Measurements from ENCODE around the gene PALLD. TPM values are rescaled to one million over a fixed set of nuclear protein-coding genes. Genes with fewer than 3 reads are reported as not detected.

PALLD gene
- total RNA-seq, 2 experiments from 2014 or later = 0.49 to 0.78 TPM

- Histone ChIP-seq H3K36me3 (ENCODE audit: insufficient read depth, low read length) (no peaks in the 10 kb centered on the region), H3K4me3 (ENCODE audit: low read length) (no peak overlapping the region), H3K27me3 (ENCODE audit: control insufficient read depth in 1 of 2, insufficient read depth in 2 of 2, low read length in 2 of 2) (no peaks in the 10 kb centered on the region), H3K9me3 (ENCODE audit: control insufficient read depth in 1 of 2, insufficient read depth in 1 of 2, low read length in 2 of 2) (no peaks in the 10 kb centered on the region), H3K27ac (ENCODE audit: low read depth in 1 of 2, low read length in 2 of 2) (no peak overlapping the region), H3K4me1 (ENCODE audit: insufficient read depth, low read length) (peaks cover 20% of the 10 kb centered on the region)
- peaks cover 35% of the 10 kb centered on the region for H3K4me1 Mint-ChIP-seq (ENCODE audit: low read depth)
- H3K4me3 Mint-ChIP-seq = no peak overlapping the region
- DNase-seq = peak in 3 of 14 experiments; percentile 48 to 58 (median 55)
- no peaks in the 10 kb centered on the region for H3K9me3 Mint-ChIP-seq
- intact Hi-C loops (cut with DNase I, micrococcal nuclease) = loop anchor here (2.0 to 10.0 kb wide), 4 partner anchors 320 to 970 kb away; no protein-coding TSS in a partner anchor
- no peak for ATAC-seq (ENCODE audit: poor library complexity)
- H3K36me3 Mint-ChIP-seq (ENCODE audit: low read depth) = no peaks in the 10 kb centered on the region
- POLR2A ChIA-PET = interaction anchor here (2.1 kb wide), 1 partner anchor 34 kb away, joined by 9 read pairs; the partner anchor contains the start of gene DDX60L
- CTCF ChIA-PET = interaction anchor here (0.6 to 1.4 kb wide), 2 partner anchors 12 to 38 kb away, joined by 3 read pairs; no protein-coding TSS in a partner anchor
- H3K27ac Mint-ChIP-seq = no peak overlapping the region
- TF ChIP-seq, protein P1, sequence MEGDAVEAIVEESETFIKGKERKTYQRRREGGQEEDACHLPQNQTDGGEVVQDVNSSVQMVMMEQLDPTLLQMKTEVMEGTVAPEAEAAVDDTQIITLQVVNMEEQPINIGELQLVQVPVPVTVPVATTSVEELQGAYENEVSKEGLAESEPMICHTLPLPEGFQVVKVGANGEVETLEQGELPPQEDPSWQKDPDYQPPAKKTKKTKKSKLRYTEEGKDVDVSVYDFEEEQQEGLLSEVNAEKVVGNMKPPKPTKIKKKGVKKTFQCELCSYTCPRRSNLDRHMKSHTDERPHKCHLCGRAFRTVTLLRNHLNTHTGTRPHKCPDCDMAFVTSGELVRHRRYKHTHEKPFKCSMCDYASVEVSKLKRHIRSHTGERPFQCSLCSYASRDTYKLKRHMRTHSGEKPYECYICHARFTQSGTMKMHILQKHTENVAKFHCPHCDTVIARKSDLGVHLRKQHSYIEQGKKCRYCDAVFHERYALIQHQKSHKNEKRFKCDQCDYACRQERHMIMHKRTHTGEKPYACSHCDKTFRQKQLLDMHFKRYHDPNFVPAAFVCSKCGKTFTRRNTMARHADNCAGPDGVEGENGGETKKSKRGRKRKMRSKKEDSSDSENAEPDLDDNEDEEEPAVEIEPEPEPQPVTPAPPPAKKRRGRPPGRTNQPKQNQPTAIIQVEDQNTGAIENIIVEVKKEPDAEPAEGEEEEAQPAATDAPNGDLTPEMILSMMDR (IDR thresholded peaks at IDR 0.05) = peak; percentile 77
- H3K27me3 Mint-ChIP-seq = no peaks in the 10 kb centered on the region
These were observed 17.5 kb downstream of the PALLD start for GRCh38 chr4:168514249-168514852.

DNA sequence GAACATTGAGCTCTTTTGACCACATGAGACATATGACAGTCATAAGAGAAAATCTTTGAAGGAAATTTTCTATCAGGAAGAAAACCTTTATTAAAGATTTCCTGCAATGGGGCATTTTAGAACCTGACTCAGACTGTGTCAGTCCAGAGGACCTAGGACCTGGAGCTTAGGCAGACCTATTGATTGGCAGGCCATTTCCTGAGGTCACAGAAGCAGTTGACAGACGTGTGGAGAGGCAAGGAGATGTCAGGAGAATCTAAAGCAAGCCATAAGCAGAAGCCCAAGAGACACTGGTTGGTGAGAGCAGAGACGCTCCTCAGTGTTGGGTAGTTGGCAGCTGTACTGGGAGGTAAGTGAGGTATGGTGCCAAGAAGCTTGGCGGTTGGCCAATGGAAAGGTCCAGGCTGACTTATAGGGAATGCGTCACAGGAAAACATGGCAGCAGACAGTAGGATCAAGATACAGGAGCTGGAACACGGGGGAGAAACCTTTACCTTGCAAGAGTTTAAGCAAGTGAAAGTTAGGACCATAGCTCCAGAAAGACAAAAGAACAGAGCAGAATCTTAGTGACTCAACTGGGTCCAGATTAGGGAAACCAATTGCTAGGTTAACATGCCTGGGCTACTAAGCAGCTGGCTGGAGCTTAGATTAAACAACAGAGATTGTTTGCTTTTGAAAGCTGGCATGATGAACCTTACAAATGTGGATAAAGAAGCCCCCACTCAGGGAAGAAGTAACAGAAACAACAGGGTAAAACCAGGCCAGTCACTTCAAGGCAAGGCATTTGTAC is 18.6 kb downstream of the PALLD start:
- no peak overlapping the region for H3K27ac Mint-ChIP-seq
- no peak for ATAC-seq (ENCODE audit: poor library complexity)
- H3K4me1 Mint-ChIP-seq (ENCODE audit: low read depth) = peaks cover 24% of the 10 kb centered on the region
- H3K27me3 ChIP-seq (ENCODE audit: control insufficient read depth in 1 of 2, insufficient read depth in 2 of 2, low read length in 2 of 2) = no peaks in the 10 kb centered on the region
- ChIA-PET CTCF (interaction anchor here (1.1 kb wide), 1 partner anchor 19 kb away, joined by 3 read pairs; the partner anchor contains the start of gene PALLD), POLR2A (interaction anchor here (0.6 to 2.1 kb wide), 2 partner anchors 35 to 87 kb away, joined by 3 to 9 read pairs; partner anchors contain the start of gene DDX60L)
- intact Hi-C loops (cut with DNase I, micrococcal nuclease) = loop anchor here in 1 of 2 experiments (2.0 to 10.0 kb wide), 3 partner anchors 319 to 969 kb away; no protein-coding TSS in a partner anchor
- TF ChIP-seq, protein P1 (IDR thresholded peaks at IDR 0.05) = no peak
- H3K4me3 ChIP-seq (ENCODE audit: low read length) = no peak overlapping the region
- peaks cover 19% of the 10 kb centered on the region for H3K4me1 ChIP-seq (ENCODE audit: insufficient read depth, low read length)
- H3K9me3 ChIP-seq (ENCODE audit: control insufficient read depth in 1 of 2, insufficient read depth in 1 of 2, low read length in 2 of 2) = no peaks in the 10 kb centered on the region
- no peak for DNase-seq
- no peaks in the 10 kb centered on the region for H3K9me3 Mint-ChIP-seq
- H3K27ac ChIP-seq (ENCODE audit: low read depth in 1 of 2, low read length in 2 of 2) = no peak overlapping the region
- no peak overlapping the region for H3K4me3 Mint-ChIP-seq
- no peaks in the 10 kb centered on the region for H3K27me3 Mint-ChIP-seq
- H3K36me3 ChIP-seq (ENCODE audit: insufficient read depth, low read length) = no peaks in the 10 kb centered on the region
- no peaks in the 10 kb centered on the region for H3K36me3 Mint-ChIP-seq (ENCODE audit: low read depth)

DNA sequence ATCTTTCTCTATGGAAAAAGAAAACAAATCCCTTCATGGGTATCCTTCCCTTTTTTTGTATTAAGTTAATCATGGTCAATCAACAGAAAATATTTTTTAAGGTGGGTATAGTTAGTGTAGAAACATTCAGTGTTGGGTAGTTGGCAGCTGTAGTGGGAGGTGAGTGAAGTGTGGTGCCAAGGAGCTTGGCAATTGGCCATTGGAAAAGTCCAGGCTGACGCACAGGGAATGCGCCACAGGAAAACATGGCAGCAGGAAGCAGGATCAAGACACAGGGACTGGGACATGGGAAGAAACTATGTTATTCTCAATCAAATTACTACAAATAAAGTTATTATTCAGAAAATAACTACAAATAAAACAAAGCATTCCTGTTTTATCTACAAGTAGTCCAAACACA is 20.0 kb downstream of the PALLD start:
- ATAC-seq (ENCODE audit: poor library complexity) = no peak
- intact Hi-C loops (cut with DNase I, micrococcal nuclease) = loop anchor here in 1 of 2 experiments (10.0 kb wide), 2 partner anchors 318 to 968 kb away; no protein-coding TSS in a partner anchor
- peaks cover 9% of the 10 kb centered on the region for H3K4me1 ChIP-seq (ENCODE audit: insufficient read depth, low read length)
- H3K9me3 Mint-ChIP-seq = no peaks in the 10 kb centered on the region
- no peaks in the 10 kb centered on the region for H3K36me3 Mint-ChIP-seq (ENCODE audit: low read depth)
- no peaks in the 10 kb centered on the region for H3K27me3 Mint-ChIP-seq
- no peaks in the 10 kb centered on the region for H3K27me3 ChIP-seq (ENCODE audit: control insufficient read depth in 1 of 2, insufficient read depth in 2 of 2, low read length in 2 of 2)
- H3K9me3 ChIP-seq (ENCODE audit: control insufficient read depth in 1 of 2, insufficient read depth in 1 of 2, low read length in 2 of 2) = no peaks in the 10 kb centered on the region
- H3K27ac ChIP-seq (ENCODE audit: low read depth in 1 of 2, low read length in 2 of 2) = no peak overlapping the region
- no peaks in the 10 kb centered on the region for H3K36me3 ChIP-seq (ENCODE audit: insufficient read depth, low read length)
- H3K4me1 Mint-ChIP-seq (ENCODE audit: low read depth) = peaks cover 17% of the 10 kb centered on the region
- ChIA-PET POLR2A (no interaction called here), CTCF (no interaction called here)
- H3K4me3 ChIP-seq (ENCODE audit: low read length) = no peak overlapping the region
- TF ChIP-seq, protein P1 (IDR thresholded peaks at IDR 0.05) = no peak
- DNase-seq = no peak
- no peak overlapping the region for H3K4me3 Mint-ChIP-seq
- H3K27ac Mint-ChIP-seq = no peak overlapping the region
